NCI-H748 treated with DMSO at 0.1 percent for 48 hours (cell line): ENCODE data around the gene CD4.

Experiments
- DNase-seq: peaks from one replicate; lab custom pipeline; 2025; lab: John Stamatoyannopoulos, UW

Gene CD4

GRCh38 chr12:6828781-6829535 lies 39.6 kb downstream of the CD4 start:
- DNase-seq = no peak

- no peak for DNase-seq
These were observed 40.4 kb downstream of the CD4 start for GRCh38 chr12:6829536-6830220.

- no peak for DNase-seq
These were observed 41.1 kb downstream of the CD4 start for GRCh38 chr12:6830286-6830890.

DNA sequence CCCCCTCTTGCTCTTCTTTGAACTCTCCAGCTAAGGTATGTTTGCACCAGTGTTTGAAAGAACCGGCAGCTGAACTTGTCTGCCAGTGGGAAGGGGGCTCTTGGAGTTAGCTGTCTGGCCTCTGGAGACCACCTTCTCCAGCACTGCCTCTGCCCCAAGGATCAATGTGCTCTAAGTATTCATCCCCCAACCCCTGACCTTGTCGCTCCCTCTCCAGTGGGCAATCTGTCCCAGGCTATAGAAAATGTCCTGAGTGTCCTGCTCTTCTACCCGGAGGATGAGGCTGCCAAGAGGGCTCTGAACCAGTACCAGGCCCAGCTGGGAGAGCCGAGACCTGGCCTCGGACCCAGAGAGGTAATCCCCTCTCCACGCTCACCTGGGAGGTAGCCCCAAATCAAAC lies 41.7 kb downstream of the CD4 start:
- no peak for DNase-seq

DNA sequence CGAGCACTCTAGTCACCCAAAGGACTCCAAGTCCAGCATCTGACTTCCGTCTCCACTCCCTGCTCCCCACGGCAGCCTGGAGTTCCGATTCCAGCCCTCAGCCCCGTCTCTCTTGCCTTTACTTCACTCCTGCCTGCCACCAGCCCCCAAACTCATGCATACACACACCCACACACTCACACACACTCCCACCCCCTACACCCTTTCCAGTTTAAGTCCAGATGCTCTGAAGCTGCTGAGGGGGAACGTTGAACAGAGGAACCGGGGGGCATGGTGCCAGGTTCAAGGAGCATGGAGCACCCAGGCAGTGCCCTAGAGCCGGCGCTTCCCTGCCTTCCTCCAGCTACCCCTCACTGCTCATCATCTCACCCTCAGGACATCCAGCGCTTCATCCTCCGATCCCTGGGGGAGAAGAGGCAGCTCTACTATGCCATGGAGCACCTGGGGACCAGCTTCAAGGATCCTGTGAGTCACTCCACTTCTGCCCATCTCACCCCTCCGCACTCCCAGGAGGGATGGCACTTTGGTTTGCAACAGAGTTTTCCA lies 42.2 kb downstream of the CD4 start:
- no peak for DNase-seq

DNA sequence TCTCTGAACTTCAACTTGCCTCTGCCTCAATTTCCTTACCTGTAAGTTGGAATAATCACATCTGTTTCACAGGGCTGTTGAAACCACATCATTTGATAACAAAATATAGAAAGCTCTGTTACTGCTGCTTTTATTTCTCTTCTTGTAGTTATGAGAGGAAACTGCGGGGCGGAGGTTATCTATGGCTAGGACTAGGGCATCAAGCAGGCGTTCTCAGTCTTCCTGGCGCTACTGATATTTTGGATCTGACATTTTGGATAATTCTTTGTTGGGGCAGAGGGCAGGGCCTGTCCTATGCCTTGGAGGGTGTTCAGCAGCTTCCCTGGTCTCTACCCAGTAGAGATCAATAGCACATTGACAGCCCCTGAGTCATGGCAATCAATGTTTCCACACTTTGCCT lies 42.8 kb downstream of the CD4 start:
- no peak for DNase-seq

- no peak for DNase-seq
These were observed 44.0 kb downstream of the CD4 start for GRCh38 chr12:6833189-6833890.

- DNase-seq = no peak
These were observed 44.9 kb downstream of the CD4 start for GRCh38 chr12:6834254-6834653.

DNA sequence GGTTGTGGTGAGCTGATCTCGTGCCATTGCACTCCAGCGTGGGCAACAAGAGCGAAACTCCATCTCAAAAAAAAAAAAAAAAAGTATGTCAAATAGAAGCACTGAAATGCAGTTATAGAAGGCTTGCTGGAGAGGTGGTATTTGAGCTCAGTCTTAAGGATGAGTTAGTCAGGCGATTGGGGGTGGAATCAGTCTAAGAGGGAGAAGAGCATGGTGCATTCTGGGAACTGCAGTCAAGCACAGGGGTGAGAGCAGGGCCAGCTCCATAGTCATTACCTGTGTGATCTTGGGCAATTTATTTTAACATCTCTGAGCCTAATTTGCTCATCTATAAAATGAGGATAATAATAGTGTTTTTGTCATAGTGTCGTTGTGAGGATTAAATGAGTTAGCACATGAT lies 45.5 kb downstream of the CD4 start:
- DNase-seq = no peak

GRCh38 chr12:6836851-6837250 lies 47.5 kb downstream of the CD4 start:
- DNase-seq = no peak

DNA sequence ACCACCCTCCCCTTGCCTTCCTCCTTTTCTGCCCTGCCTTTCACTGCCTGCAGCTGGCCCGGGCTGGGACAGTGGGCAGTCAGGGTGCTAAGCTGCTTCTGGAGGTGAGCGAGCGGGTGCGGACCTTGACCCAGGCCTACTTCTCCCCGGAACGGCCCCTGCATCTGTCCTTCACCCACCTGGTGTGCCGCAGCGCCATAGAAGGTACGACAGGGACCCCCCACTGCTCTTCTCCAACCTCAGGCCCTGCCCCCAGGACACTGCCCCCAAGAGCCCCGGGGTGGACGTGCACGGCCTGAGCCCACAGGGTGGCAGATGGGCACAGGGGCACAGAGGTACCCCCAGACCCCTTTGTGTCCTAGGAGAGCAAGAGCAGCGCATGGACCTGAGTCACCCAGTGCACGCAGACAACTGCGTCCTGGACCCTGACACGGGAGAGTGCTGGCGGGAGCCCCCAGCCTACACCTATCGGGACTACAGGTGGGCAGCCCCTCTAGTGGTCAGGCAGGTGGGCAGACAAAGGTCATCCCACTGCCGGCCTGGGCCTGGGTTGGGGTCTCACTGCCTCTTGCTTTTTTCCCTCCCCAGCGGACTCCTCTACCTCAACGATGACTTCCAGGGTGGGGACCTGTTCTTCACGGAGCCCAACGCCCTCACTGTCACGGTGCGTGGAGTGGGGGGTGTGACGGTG lies 48.2 kb downstream of the CD4 start:
- no peak for DNase-seq

DNA sequence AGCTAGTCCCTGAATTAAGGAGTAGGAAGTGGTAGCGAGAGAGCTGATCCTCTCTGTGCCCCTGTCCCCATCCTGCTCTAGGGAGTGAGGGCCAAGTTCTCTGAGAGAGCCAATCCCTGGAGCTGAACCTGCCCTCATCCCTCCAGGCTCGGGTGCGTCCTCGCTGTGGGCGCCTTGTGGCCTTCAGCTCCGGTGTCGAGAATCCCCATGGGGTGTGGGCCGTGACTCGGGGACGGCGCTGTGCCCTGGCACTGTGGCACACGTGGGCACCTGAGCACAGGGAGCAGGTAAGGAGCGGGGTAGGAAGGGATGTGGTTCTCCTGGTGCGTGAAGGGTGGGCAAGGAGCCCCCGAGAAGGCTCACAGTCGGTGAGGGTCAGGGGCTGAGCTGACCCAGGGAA lies 49.5 kb downstream of the CD4 start:
- DNase-seq = no peak

GRCh38 chr12:6839482-6840201 lies 50.3 kb downstream of the CD4 start:
- no peak for DNase-seq

- DNase-seq = no peak
These were observed 51.0 kb downstream of the CD4 start for GRCh38 chr12:6840330-6840729.

DNA sequence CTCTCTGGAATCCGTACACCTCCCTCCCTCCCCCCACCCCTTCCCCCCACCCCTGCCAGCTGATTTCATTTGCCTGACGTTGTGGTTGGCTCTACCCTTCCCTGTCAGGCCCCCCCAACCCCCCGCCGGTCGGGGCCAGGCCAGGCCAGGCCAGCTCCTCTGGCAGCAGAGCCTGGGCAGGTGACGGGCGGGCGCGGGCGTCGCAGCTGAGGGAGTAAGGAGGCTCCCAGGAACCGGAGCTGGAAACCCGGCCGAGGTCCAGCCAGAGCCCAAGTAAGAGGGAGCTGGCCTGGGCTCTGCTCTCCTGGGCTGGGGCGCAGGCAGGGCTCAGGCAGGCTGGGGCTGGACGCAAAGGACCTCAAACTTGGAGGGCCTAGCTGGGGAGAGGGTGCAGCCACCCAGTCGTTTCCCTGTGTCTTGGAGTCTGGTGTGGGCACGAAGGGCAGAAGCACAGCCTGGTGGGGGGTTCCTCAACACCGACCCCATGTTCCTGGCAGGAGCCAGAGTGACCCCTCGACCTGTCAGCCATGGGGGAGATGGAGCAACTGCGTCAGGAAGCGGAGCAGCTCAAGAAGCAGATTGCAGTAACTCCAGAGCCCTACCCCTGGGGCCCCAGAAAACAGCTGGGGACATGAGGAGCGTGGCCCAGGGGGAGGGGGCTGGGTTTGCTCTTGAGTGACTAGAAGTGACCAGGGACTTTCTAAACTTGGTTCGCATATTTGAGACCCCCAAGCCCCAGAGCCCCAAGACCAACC lies 51.6 kb downstream of the CD4 start, which contains the start of gene GNB3:
GNB3 (plus strand) TSS at position 165 of the 755 bp plus-strand sequence; CDS start at position 528, 363 bp downstream.
- DNase-seq = no peak

DNA sequence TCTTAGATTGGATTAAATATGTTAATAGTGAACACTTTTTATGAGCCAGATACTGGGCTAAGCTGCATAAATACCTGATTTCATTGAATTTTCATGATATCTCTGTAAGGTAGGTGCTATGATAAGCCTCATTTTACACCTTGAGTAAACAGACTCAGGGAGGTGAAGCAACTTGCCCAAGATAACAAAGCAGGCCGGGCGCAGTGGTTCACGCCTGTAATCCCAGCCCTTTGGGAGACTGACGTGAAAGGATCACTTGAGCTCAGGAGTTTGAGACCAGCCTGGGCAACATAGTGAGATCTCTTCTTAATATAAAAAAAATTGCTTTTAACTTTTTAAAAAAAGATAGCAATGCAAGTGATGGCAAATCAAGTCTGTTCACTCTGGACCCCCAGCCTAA lies 52.7 kb downstream of the CD4 start:
- DNase-seq = no peak

- no peak for DNase-seq
These were observed 54.0 kb downstream of the CD4 start for GRCh38 chr12:6843118-6843902.

DNA sequence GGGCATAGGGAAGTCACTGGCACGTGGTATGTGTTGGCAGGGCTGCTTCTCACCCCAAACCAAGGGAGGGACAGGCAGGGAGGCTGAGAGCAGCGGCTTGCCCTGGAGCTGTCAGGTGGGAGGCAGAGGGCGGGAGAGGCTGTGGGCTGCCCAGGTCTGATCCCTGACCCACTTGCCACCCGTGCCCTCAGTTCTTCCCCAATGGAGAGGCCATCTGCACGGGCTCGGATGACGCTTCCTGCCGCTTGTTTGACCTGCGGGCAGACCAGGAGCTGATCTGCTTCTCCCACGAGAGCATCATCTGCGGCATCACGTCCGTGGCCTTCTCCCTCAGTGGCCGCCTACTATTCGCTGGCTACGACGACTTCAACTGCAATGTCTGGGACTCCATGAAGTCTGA lies 56.1 kb downstream of the CD4 start:
- no peak for DNase-seq

DNA sequence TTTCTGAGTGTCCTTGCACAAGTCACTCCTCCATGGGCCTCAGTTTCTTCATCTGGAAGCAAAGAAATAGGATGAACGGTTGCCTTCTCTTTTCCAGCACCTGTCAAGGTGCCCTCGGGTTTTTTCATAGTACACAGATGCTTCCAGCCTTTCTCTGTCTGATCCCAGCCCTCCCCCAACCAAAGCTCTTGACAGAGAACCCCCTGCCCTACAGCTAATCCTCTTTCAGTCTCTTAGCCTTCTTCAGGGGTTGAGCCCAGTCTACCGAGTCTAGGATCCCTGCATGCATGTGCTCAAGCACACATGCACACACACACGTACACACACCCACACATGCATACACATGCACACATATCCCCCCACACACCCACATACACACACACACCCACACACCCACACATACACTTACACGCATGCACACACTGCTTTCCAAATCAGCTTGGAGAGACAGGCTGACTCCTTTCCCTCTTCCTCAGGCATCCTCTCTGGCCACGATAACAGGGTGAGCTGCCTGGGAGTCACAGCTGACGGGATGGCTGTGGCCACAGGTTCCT lies 57.1 kb downstream of the CD4 start:
- no peak for DNase-seq
